WERI-Rb-1 (cell line): ENCODE data around the gene SETDB2.
"Not testable (repeated sequence)": the region's sequence is repeated elsewhere in the genome, so short reads cannot be mapped to it uniquely, and the experiment has no call there.

Experiments
- DNase-seq: peaks from one replicate; pipeline ENCODE4 v3.0.0-alpha.2; 2020
- H3K27ac ChIP-seq: fragments of 250-450 bp; sonication (Bioruptor Pico); 2 replicates; pipeline ENCODE4 v1.5.1; 2020; ENCODE audit warnings: mild to moderate bottlenecking, moderate library complexity
- H3K27me3 ChIP-seq: fragments of 250-450 bp; sonication (Bioruptor Pico); 2 replicates; pipeline ENCODE4 v1.5.1; 2021; ENCODE audit warnings: mild to moderate bottlenecking, low read depth, moderate library complexity; ENCODE audit not compliant: insufficient read depth, severe bottlenecking
- H3K36me3 ChIP-seq: fragments of 250-450 bp; sonication (Bioruptor Pico); 2 replicates; pipeline ENCODE4 v1.5.1; 2020; ENCODE audit warnings: mild to moderate bottlenecking, moderate library complexity
- H3K4me3 ChIP-seq: 2 replicates; pipeline ENCODE4 v1.5.1; 2011; ENCODE audit warnings: low read depth, mild to moderate bottlenecking, control low read depth, low read length
- H3K9me3 ChIP-seq: fragments of 250-450 bp; sonication (Bioruptor Pico); 2 replicates; pipeline ENCODE4 v1.5.1; 2021; ENCODE audit warnings: mild to moderate bottlenecking, moderate library complexity; ENCODE audit not compliant: severe bottlenecking
- CTCF ChIP-seq: IDR thresholded peaks from 2 replicates; pipeline ENCODE4 v1.5.1; 2011; ENCODE audit warnings: low read depth, mild to moderate bottlenecking, control low read depth, inconsistent platforms, low read length

Gene SETDB2

GRCh38 chr13:49476529-49476928 lies 32.5 kb downstream of the SETDB2 start:
- Histone ChIP-seq H3K9me3 (no peaks in the 10 kb centered on the region), H3K36me3 (no peaks in the 10 kb centered on the region), H3K27ac (no peak overlapping the region), H3K4me3 (no peak overlapping the region), H3K27me3 (no peaks in the 10 kb centered on the region)
- DNase-seq: no peak
- TF ChIP-seq CTCF: no peak

- Histone ChIP-seq H3K9me3 (no peaks in the 10 kb centered on the region), H3K4me3 (no peak overlapping the region), H3K27ac (no peak overlapping the region), H3K36me3 (no peaks in the 10 kb centered on the region), H3K27me3 (no peaks in the 10 kb centered on the region)
- DNase-seq: no peak
- TF ChIP-seq CTCF: no peak
Measured at GRCh38 chr13:49481788-49482187, 37.7 kb downstream of the SETDB2 start.

GRCh38 chr13:49488563-49488962 lies 44.5 kb downstream of the SETDB2 start:
- Histone ChIP-seq H3K27ac (no peak overlapping the region), H3K36me3 (no peaks in the 10 kb centered on the region), H3K9me3 (no peaks in the 10 kb centered on the region), H3K4me3 (no peak overlapping the region), H3K27me3 (no peaks in the 10 kb centered on the region)
- TF ChIP-seq CTCF: no peak
- DNase-seq: no peak

GRCh38 chr13:49494645-49495044 lies 50.6 kb downstream of the SETDB2 start:
- H3K9me3 ChIP-seq: no peaks in the 10 kb centered on the region
- DNase-seq: no peak
- no peak overlapping the region for H3K27ac ChIP-seq
- TF ChIP-seq CTCF: no peak
- no peaks in the 10 kb centered on the region for H3K27me3 ChIP-seq
- H3K36me3 ChIP-seq: no peaks in the 10 kb centered on the region
- H3K4me3 ChIP-seq: no peak overlapping the region

GRCh38 chr13:49495783-49496762 lies 52.0 kb downstream of the SETDB2 start, which contains the start of gene PHF11:
PHF11 (plus strand) TSS chr13:49495953; CDS start chr13:49496002, 49 bp downstream.
- no peak within 1 kb of the TSS for H3K27ac ChIP-seq
- DNase-seq: no peak
- H3K4me3 ChIP-seq: no peak within 1 kb of the TSS
- no peak for TF ChIP-seq CTCF
- H3K36me3 ChIP-seq: no peaks in the 10 kb centered on the region
- H3K27me3 ChIP-seq: no peaks in the 10 kb centered on the region
- H3K9me3 ChIP-seq: no peaks in the 10 kb centered on the region

- H3K36me3 ChIP-seq, H3K9me3 ChIP-seq, DNase-seq, H3K4me3 ChIP-seq, H3K27me3 ChIP-seq, H3K27ac ChIP-seq: not testable (repeated sequence)
Measured at GRCh38 chr13:49496837-49497236, 52.8 kb downstream of the SETDB2 start.
